ENCODE measurements around the gene TRDMT1. TPM values are rescaled to one million over a fixed set of nuclear protein-coding genes. Genes with fewer than 3 reads are reported as not detected.

TRDMT1 gene
- 7.9 TPM for polyA plus RNA-seq (2013, experiment 1 of 2)
- polyA plus RNA-seq (2013, experiment 2 of 2): 6.1 TPM

GRCh38 chr10:17200912-17201793 is at the start of gene TRDMT1:
Gene TRDMT1 (minus strand): TSS chr10:17201672. CDS start chr10:17201634, 38 bp downstream.
- Histone ChIP-seq H3K4me3 (ENCODE audit: extremely low read depth, insufficient read depth, low read length, poor library complexity, severe bottlenecking) (peak within 1 kb of the TSS; percentile 45), H3K36me3 (ENCODE audit: control insufficient read depth, insufficient read depth, low read length) (no peaks in the 10 kb centered on the region), H3K9me3 (ENCODE audit: control insufficient read depth, low read length) (peaks cover 5% of the 10 kb centered on the region), H3K27ac (ENCODE audit: low read depth, low read length, severe bottlenecking) (peak within 1 kb of the TSS; percentile 97), H3K4me1 (ENCODE audit: control insufficient read depth, insufficient read depth, low read length, poor library complexity, severe bottlenecking) (peaks cover 35% of the 10 kb centered on the region)
- 0% methylated on average over 28 to 39 of the region's 60 CpGs for WGBS, 2 experiments (ENCODE audit: insufficient coverage in 2 of 2)

GRCh38 chr10:17250736-17251135 is 49.3 kb upstream of the TRDMT1 start:
- Histone ChIP-seq H3K27ac (ENCODE audit: low read depth, low read length, severe bottlenecking) (no peak overlapping the region), H3K4me1 (ENCODE audit: control insufficient read depth, insufficient read depth, low read length, poor library complexity, severe bottlenecking) (no peaks in the 10 kb centered on the region), H3K36me3 (ENCODE audit: control insufficient read depth, insufficient read depth, low read length) (no peaks in the 10 kb centered on the region), H3K4me3 (ENCODE audit: extremely low read depth, insufficient read depth, low read length, poor library complexity, severe bottlenecking) (no peak overlapping the region), H3K9me3 (ENCODE audit: control insufficient read depth, low read length) (peaks cover 38% of the 10 kb centered on the region)
- WGBS, 2 experiments (ENCODE audit: insufficient coverage in 2 of 2): 80 to 90% methylated on average over 1 to 2 of the region's 2 CpGs

GRCh38 chr10:17249820-17250219 is 48.3 kb upstream of the TRDMT1 start:
- Histone ChIP-seq H3K4me3 (ENCODE audit: extremely low read depth, insufficient read depth, low read length, poor library complexity, severe bottlenecking) (no peak overlapping the region), H3K9me3 (ENCODE audit: control insufficient read depth, low read length) (peaks cover 32% of the 10 kb centered on the region), H3K4me1 (ENCODE audit: control insufficient read depth, insufficient read depth, low read length, poor library complexity, severe bottlenecking) (peaks cover 2% of the 10 kb centered on the region), H3K27ac (ENCODE audit: low read depth, low read length, severe bottlenecking) (no peak overlapping the region), H3K36me3 (ENCODE audit: control insufficient read depth, insufficient read depth, low read length) (no peaks in the 10 kb centered on the region)
- 71 to 75% methylated on average over 1 of the region's 4 CpGs for WGBS, 2 experiments (ENCODE audit: insufficient coverage in 2 of 2)

GRCh38 chr10:17248964-17249363 is 47.5 kb upstream of the TRDMT1 start:
- peaks cover 10% of the 10 kb centered on the region for H3K4me1 ChIP-seq (ENCODE audit: control insufficient read depth, insufficient read depth, low read length, poor library complexity, severe bottlenecking)
- no peaks in the 10 kb centered on the region for H3K36me3 ChIP-seq (ENCODE audit: control insufficient read depth, insufficient read depth, low read length)
- no peak overlapping the region for H3K4me3 ChIP-seq (ENCODE audit: extremely low read depth, insufficient read depth, low read length, poor library complexity, severe bottlenecking)
- H3K9me3 ChIP-seq (ENCODE audit: control insufficient read depth, low read length): peaks cover 24% of the 10 kb centered on the region
- WGBS, 2 experiments (ENCODE audit: insufficient coverage in 2 of 2): 100% methylated on average over 1 of the region's 1 CpG; no CpG with 5 or more reads in 1 of the 2 experiments
- H3K27ac ChIP-seq (ENCODE audit: low read depth, low read length, severe bottlenecking): no peak overlapping the region

GRCh38 chr10:17247210-17247609 is 45.7 kb upstream of the TRDMT1 start:
- Histone ChIP-seq H3K27ac (ENCODE audit: low read depth, low read length, severe bottlenecking) (no peak overlapping the region), H3K9me3 (ENCODE audit: control insufficient read depth, low read length) (peaks cover 18% of the 10 kb centered on the region), H3K4me1 (ENCODE audit: control insufficient read depth, insufficient read depth, low read length, poor library complexity, severe bottlenecking) (peaks cover 11% of the 10 kb centered on the region), H3K36me3 (ENCODE audit: control insufficient read depth, insufficient read depth, low read length) (no peaks in the 10 kb centered on the region), H3K4me3 (ENCODE audit: extremely low read depth, insufficient read depth, low read length, poor library complexity, severe bottlenecking) (no peak overlapping the region)
- WGBS, 2 experiments (ENCODE audit: insufficient coverage in 2 of 2): 100% methylated on average over 1 of the region's 1 CpG

- Histone ChIP-seq H3K4me1 (ENCODE audit: control insufficient read depth, insufficient read depth, low read length, poor library complexity, severe bottlenecking) (peaks cover 11% of the 10 kb centered on the region), H3K4me3 (ENCODE audit: extremely low read depth, insufficient read depth, low read length, poor library complexity, severe bottlenecking) (no peak overlapping the region), H3K27ac (ENCODE audit: low read depth, low read length, severe bottlenecking) (no peak overlapping the region), H3K9me3 (ENCODE audit: control insufficient read depth, low read length) (peaks cover 18% of the 10 kb centered on the region), H3K36me3 (ENCODE audit: control insufficient read depth, insufficient read depth, low read length) (no peaks in the 10 kb centered on the region)
Observed at GRCh38 chr10:17244700-17245365, 43.4 kb upstream of the TRDMT1 start.

GRCh38 chr10:17241611-17242333 is 40.3 kb upstream of the TRDMT1 start:
- Histone ChIP-seq H3K4me3 (ENCODE audit: extremely low read depth, insufficient read depth, low read length, poor library complexity, severe bottlenecking) (no peak overlapping the region), H3K9me3 (ENCODE audit: control insufficient read depth, low read length) (peaks cover 8% of the 10 kb centered on the region)
- WGBS, 2 experiments (ENCODE audit: insufficient coverage in 2 of 2): 92 to 94% methylated on average over 2 to 5 of the region's 5 CpGs

GRCh38 chr10:17240616-17241015 is 39.1 kb upstream of the TRDMT1 start:
- Histone ChIP-seq H3K27ac (ENCODE audit: low read depth, low read length, severe bottlenecking) (no peak overlapping the region), H3K4me1 (ENCODE audit: control insufficient read depth, insufficient read depth, low read length, poor library complexity, severe bottlenecking) (peaks cover 11% of the 10 kb centered on the region)
- 89 to 100% methylated on average over 1 to 2 of the region's 4 CpGs for WGBS, 2 experiments (ENCODE audit: insufficient coverage in 2 of 2)

More at GRCh38 chr10:17241611-17242333, 40.3 kb upstream of the TRDMT1 start:
- H3K36me3 ChIP-seq (ENCODE audit: control insufficient read depth, insufficient read depth, low read length): peaks cover 5% of the 10 kb centered on the region
- no peak overlapping the region for H3K27ac ChIP-seq (ENCODE audit: low read depth, low read length, severe bottlenecking)
- peaks cover 11% of the 10 kb centered on the region for H3K4me1 ChIP-seq (ENCODE audit: control insufficient read depth, insufficient read depth, low read length, poor library complexity, severe bottlenecking)

GRCh38 chr10:17240096-17240495 is 38.6 kb upstream of the TRDMT1 start:
- Histone ChIP-seq H3K4me1 (ENCODE audit: control insufficient read depth, insufficient read depth, low read length, poor library complexity, severe bottlenecking) (peaks cover 11% of the 10 kb centered on the region), H3K4me3 (ENCODE audit: extremely low read depth, insufficient read depth, low read length, poor library complexity, severe bottlenecking) (no peak overlapping the region), H3K36me3 (ENCODE audit: control insufficient read depth, insufficient read depth, low read length) (peaks cover 22% of the 10 kb centered on the region), H3K9me3 (ENCODE audit: control insufficient read depth, low read length) (no peaks in the 10 kb centered on the region), H3K27ac (ENCODE audit: low read depth, low read length, severe bottlenecking) (no peak overlapping the region)
- 100% methylated on average over 1 of the region's 2 CpGs; no CpG with 5 or more reads in 1 of the 2 experiments for WGBS, 2 experiments (ENCODE audit: insufficient coverage in 2 of 2)

More at GRCh38 chr10:17240616-17241015, 39.1 kb upstream of the TRDMT1 start:
- peaks cover 17% of the 10 kb centered on the region for H3K36me3 ChIP-seq (ENCODE audit: control insufficient read depth, insufficient read depth, low read length)
- no peak overlapping the region for H3K4me3 ChIP-seq (ENCODE audit: extremely low read depth, insufficient read depth, low read length, poor library complexity, severe bottlenecking)
- no peaks in the 10 kb centered on the region for H3K9me3 ChIP-seq (ENCODE audit: control insufficient read depth, low read length)

GRCh38 chr10:17239345-17240085 is 38.0 kb upstream of the TRDMT1 start:
- WGBS, 2 experiments (ENCODE audit: insufficient coverage in 2 of 2): 83 to 93% methylated on average over 5 to 6 of the region's 6 CpGs
- Histone ChIP-seq H3K27ac (ENCODE audit: low read depth, low read length, severe bottlenecking) (peak overlapping the region; percentile 82), H3K4me3 (ENCODE audit: extremely low read depth, insufficient read depth, low read length, poor library complexity, severe bottlenecking) (no peak overlapping the region), H3K9me3 (ENCODE audit: control insufficient read depth, low read length) (no peaks in the 10 kb centered on the region), H3K4me1 (ENCODE audit: control insufficient read depth, insufficient read depth, low read length, poor library complexity, severe bottlenecking) (peaks cover 6% of the 10 kb centered on the region), H3K36me3 (ENCODE audit: control insufficient read depth, insufficient read depth, low read length) (peaks cover 28% of the 10 kb centered on the region)

Data from mesodermal cell (in vitro differentiated cells).